Liver (tissue), 9 donors: ENCODE results near the gene UBE2V1. TPM values are rescaled to one million over a fixed set of nuclear protein-coding genes. Genes with fewer than 3 reads are reported as not detected.

Experiments used
- DNase-seq: peaks from one replicate; pipeline ENCODE4 v3.0.0-alpha.2; 2017; ENCODE audit warnings: low spot score
- H3K27ac ChIP-seq, 2 donors: one replicate each; pipeline ENCODE4 v1.7.0; 2013; ENCODE audit warnings: inconsistent platforms in 2 of 2, low read length in 2 of 2, control low read depth in 1 of 2, low read depth in 1 of 2, mild to moderate bottlenecking in 1 of 2
- H3K27me3 ChIP-seq, 4 donors: one replicate each; pipeline versions ENCODE4 v1.6.1 to v1.7.0; 2013; ENCODE audit warnings: low read length in 3 of 4, inconsistent platforms in 1 of 4, mild to moderate bottlenecking in 1 of 4, moderate library complexity in 1 of 4; ENCODE audit not compliant: control insufficient read depth in 4 of 4, insufficient read depth in 4 of 4
- H3K36me3 ChIP-seq, 4 donors: one replicate each; pipeline versions ENCODE4 v1.6.1 to v1.7.0; 2013; ENCODE audit warnings: low read length in 3 of 4, mild to moderate bottlenecking in 3 of 4, low read depth in 1 of 4, moderate library complexity in 1 of 4; ENCODE audit not compliant: control insufficient read depth in 4 of 4, insufficient read depth in 3 of 4
- H3K4me1 ChIP-seq, 4 donors: one replicate each; pipeline versions ENCODE4 v1.6.1 to v1.7.0; 2013; ENCODE audit warnings: low read length in 3 of 4, mild to moderate bottlenecking in 3 of 4, moderate library complexity in 1 of 4; ENCODE audit not compliant: control insufficient read depth in 4 of 4, insufficient read depth in 4 of 4
- H3K4me3 ChIP-seq, 3 donors: one replicate each; pipeline versions ENCODE4 v1.6.1 to v1.7.0; 2013; ENCODE audit warnings: low read length in 3 of 3, control low read depth in 1 of 3, low read depth in 1 of 3, mild to moderate bottlenecking in 1 of 3
- H3K9ac ChIP-seq, 2 donors: one replicate each; pipeline ENCODE4 v1.7.0; 2013; ENCODE audit warnings: low read length in 2 of 2, mild to moderate bottlenecking in 2 of 2, moderate library complexity in 2 of 2, control low read depth in 1 of 2, low read depth in 1 of 2
- H3K9me3 ChIP-seq, 4 donors: one replicate each; pipeline versions ENCODE4 v1.6.1 to v1.7.0; 2013; ENCODE audit warnings: low read length in 3 of 4; ENCODE audit not compliant: control insufficient read depth in 4 of 4
- EGR1 ChIP-seq, 2 donors: IDR thresholded peaks; 2 replicates each; pipeline ENCODE4 v1.6.1; 2016 to 2018; ENCODE audit warnings: antibody characterized with exemption in 2 of 2, low read depth in 2 of 2
- FOXA1 ChIP-seq: IDR thresholded peaks from 2 replicates; pipeline ENCODE4 v1.6.1; 2016; ENCODE audit warnings: antibody characterized with exemption
- FOXA2 ChIP-seq: IDR thresholded peaks from 2 replicates; pipeline ENCODE4 v1.6.1; 2016; ENCODE audit warnings: antibody characterized with exemption
- GABPA ChIP-seq, 2 donors: IDR thresholded peaks in 1 of 2; conservative IDR thresholded peaks in 1 of 2; 2 replicates each; pipeline ENCODE4 v1.6.1; 2016; ENCODE audit warnings: antibody characterized with exemption in 2 of 2, mild to moderate bottlenecking in 1 of 2, moderate library complexity in 1 of 2
- HNF4A ChIP-seq, 2 donors: conservative IDR thresholded peaks; 2 replicates each; pipeline ENCODE4 v1.6.1; 2016; ENCODE audit warnings: antibody characterized with exemption in 2 of 2, mild to moderate bottlenecking in 2 of 2
- HNF4G ChIP-seq: IDR thresholded peaks from 2 replicates; pipeline ENCODE4 v1.6.1; 2016; ENCODE audit warnings: antibody characterized with exemption
- JUND ChIP-seq, 2 donors: IDR thresholded peaks; 2 replicates each; pipeline ENCODE4 v1.6.1; 2016; ENCODE audit warnings: antibody characterized with exemption in 2 of 2
- NR2F2 ChIP-seq: IDR thresholded peaks from 2 replicates; pipeline ENCODE4 v1.6.1; 2016; ENCODE audit warnings: antibody characterized with exemption
- RAD21 ChIP-seq, 2 donors: IDR thresholded peaks; 2 replicates each; pipeline ENCODE4 v1.6.1; 2016; ENCODE audit warnings: antibody characterized with exemption in 2 of 2, mild to moderate bottlenecking in 2 of 2
- RXRA ChIP-seq, 2 donors: IDR thresholded peaks; 2 replicates each; pipeline ENCODE4 v1.6.1; 2017 to 2018; ENCODE audit warnings: antibody characterized with exemption in 2 of 2, mild to moderate bottlenecking in 1 of 2
- SP1 ChIP-seq: IDR thresholded peaks from 2 replicates; pipeline ENCODE4 v1.6.1; 2018; ENCODE audit warnings: antibody characterized with exemption, mild to moderate bottlenecking
- TAF1 ChIP-seq: conservative IDR thresholded peaks from 2 replicates; pipeline ENCODE4 v1.6.1; 2016; ENCODE audit warnings: antibody characterized with exemption, mild to moderate bottlenecking
- WGBS: extraction: QIAGEN DNeasy Blood & Tissue Kit; methylation state at CpG from one replicate; pipeline ENCODE4 v1.1.7; 2013; 5-methylcytosine and 5-hydroxymethylcytosine counted together
- polyA plus RNA-seq, 2 donors: library from polyadenylated mRNA; stranded (reverse) in 1 of 2; unstranded in 1 of 2; fragments of 200-250 nt in 1 of 2; fragments of >200 nt in 1 of 2; fragmentation: Nextera tagmentation in 1 of 2; extraction: Ambion mirVana in 1 of 2; gene quantifications; one replicate each; pipeline versions ENCODE4 v1.2.1 to v1.2.3, GENCODE V29; 2013 to 2015
- total RNA-seq, 2 donors: library from RNA; depleted of rRNA; stranded (reverse); fragments of >200 nt; gene quantifications; one replicate each; pipeline ENCODE4 v1.2.3, GENCODE V29; 2014
- TF ChIP-seq, protein P1 (sequence below): IDR thresholded peaks from 2 replicates; pipeline ENCODE4 v1.6.1; 2016; ENCODE audit warnings: antibody characterized with exemption, mild to moderate bottlenecking
- TF ChIP-seq, protein P2 (sequence below): IDR thresholded peaks from 2 replicates; pipeline ENCODE4 v1.6.1; 2016; ENCODE audit warnings: antibody characterized with exemption
- TF ChIP-seq, protein P3 (sequence below): fragments of 150-350 bp; IDR thresholded peaks from 2 replicates; pipeline ENCODE4 v1.5.1; 2017; ENCODE audit warnings: improper control_type of control experiment, low read depth, low read length; ENCODE audit not compliant: missing input control
- TF ChIP-seq, protein P4 (sequence below): IDR thresholded peaks from 2 replicates; pipeline ENCODE4 v1.6.1; 2016; ENCODE audit warnings: antibody characterized with exemption
- donor health status: healthy.
- donor health status: healthy.
- donor health status: healthy.
- donor health status: healthy.
- donor health status: healthy.

UBE2V1 gene
- total and polyA plus RNA-seq, 4 donors = 27.9 to 53.0 (median 34.2) TPM

DNA sequence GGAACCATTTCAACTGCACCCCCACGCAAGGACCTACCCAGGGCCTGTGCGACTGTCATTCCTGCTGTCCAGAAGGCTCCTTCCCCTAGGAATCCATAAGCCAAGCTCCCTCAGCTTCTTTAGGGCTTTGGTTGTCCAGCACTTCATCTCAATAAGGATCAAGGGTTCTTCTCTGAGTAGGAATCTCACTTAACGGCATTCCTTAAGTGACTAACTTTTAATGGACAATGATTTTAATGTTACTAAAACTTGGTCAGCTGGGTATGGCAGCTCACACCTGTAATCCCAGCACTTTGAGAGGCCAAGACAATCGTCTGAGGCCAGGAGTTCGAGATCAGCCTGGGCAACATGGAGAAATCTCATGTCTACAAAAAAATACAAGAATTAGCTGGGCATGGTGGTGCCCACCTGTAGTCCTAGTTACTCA, 13.4 kb downstream of the UBE2V1 start:
- Histone ChIP-seq H3K27me3 (no peaks in the 10 kb centered on the region), H3K9me3 (no peaks in the 10 kb centered on the region), H3K36me3 (peaks cover 5 to 19% (median 11%) of the 10 kb centered on the region in 4 donors), H3K27ac (no peak overlapping the region), H3K4me3 (no peak overlapping the region), H3K9ac (no peak overlapping the region), H3K4me1 (peaks cover 4 to 15% (median 7%) of the 10 kb centered on the region in 4 donors)
- DNase-seq = no peak
- TF ChIP-seq RAD21 (IDR thresholded peaks at IDR 0.05) (no peak), JUND (IDR thresholded peaks at IDR 0.05) (no peak), HNF4G (no peak), HNF4A (conservative IDR thresholded peaks at IDR 0.05) (no peak), RXRA (IDR thresholded peaks at IDR 0.05) (no peak), TAF1 (no peak)
- TF ChIP-seq, protein P1, sequence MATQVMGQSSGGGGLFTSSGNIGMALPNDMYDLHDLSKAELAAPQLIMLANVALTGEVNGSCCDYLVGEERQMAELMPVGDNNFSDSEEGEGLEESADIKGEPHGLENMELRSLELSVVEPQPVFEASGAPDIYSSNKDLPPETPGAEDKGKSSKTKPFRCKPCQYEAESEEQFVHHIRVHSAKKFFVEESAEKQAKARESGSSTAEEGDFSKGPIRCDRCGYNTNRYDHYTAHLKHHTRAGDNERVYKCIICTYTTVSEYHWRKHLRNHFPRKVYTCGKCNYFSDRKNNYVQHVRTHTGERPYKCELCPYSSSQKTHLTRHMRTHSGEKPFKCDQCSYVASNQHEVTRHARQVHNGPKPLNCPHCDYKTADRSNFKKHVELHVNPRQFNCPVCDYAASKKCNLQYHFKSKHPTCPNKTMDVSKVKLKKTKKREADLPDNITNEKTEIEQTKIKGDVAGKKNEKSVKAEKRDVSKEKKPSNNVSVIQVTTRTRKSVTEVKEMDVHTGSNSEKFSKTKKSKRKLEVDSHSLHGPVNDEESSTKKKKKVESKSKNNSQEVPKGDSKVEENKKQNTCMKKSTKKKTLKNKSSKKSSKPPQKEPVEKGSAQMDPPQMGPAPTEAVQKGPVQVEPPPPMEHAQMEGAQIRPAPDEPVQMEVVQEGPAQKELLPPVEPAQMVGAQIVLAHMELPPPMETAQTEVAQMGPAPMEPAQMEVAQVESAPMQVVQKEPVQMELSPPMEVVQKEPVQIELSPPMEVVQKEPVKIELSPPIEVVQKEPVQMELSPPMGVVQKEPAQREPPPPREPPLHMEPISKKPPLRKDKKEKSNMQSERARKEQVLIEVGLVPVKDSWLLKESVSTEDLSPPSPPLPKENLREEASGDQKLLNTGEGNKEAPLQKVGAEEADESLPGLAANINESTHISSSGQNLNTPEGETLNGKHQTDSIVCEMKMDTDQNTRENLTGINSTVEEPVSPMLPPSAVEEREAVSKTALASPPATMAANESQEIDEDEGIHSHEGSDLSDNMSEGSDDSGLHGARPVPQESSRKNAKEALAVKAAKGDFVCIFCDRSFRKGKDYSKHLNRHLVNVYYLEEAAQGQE = no peak
- WGBS = 95% methylated on average over 5 of the region's 5 CpGs

DNA sequence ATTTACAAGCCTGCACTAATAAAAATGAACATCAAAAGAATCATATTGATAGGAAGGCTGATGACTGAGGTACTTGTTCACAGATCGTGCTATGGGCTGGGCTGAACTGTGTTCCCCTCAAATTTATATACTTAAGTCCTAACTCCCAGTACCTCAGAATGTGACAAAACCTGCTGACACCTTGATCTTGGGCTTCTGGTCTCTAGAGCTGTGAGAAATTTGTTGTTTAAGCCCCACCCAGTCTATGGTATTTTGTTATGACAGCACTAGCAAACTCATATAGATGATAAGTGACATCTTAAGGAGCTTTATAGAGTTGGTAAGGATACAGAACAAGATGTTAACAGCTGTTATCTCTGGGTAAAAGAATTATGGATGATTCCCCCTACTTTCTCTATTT, 13.8 kb downstream of the UBE2V1 start:
- Histone ChIP-seq H3K9ac (no peak overlapping the region), H3K4me1 (peaks cover 4 to 15% (median 7%) of the 10 kb centered on the region in 4 donors), H3K27ac (no peak overlapping the region), H3K4me3 (no peak overlapping the region), H3K27me3 (no peaks in the 10 kb centered on the region), H3K36me3 (peaks cover 5 to 22% (median 13%) of the 10 kb centered on the region in 4 donors), H3K9me3 (no peaks in the 10 kb centered on the region)
- TF ChIP-seq SP1 = no peak
- no peak for TF ChIP-seq FOXA2
- no peak for TF ChIP-seq HNF4A (conservative IDR thresholded peaks at IDR 0.05)
- TF ChIP-seq TAF1 = no peak
- TF ChIP-seq NR2F2 = no peak
- TF ChIP-seq, protein P2, sequence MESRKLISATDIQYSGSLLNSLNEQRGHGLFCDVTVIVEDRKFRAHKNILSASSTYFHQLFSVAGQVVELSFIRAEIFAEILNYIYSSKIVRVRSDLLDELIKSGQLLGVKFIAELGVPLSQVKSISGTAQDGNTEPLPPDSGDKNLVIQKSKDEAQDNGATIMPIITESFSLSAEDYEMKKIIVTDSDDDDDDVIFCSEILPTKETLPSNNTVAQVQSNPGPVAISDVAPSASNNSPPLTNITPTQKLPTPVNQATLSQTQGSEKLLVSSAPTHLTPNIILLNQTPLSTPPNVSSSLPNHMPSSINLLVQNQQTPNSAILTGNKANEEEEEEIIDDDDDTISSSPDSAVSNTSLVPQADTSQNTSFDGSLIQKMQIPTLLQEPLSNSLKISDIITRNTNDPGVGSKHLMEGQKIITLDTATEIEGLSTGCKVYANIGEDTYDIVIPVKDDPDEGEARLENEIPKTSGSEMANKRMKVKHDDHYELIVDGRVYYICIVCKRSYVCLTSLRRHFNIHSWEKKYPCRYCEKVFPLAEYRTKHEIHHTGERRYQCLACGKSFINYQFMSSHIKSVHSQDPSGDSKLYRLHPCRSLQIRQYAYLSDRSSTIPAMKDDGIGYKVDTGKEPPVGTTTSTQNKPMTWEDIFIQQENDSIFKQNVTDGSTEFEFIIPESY = no peak
- no peak for TF ChIP-seq EGR1 (IDR thresholded peaks at IDR 0.05; ENCODE audit: low read depth in 2 of 2)
- TF ChIP-seq GABPA (IDR thresholded peaks at IDR 0.05 in 1 of 2, conservative IDR thresholded peaks at IDR 0.05 in 1 of 2) = no peak
- TF ChIP-seq FOXA1 = no peak
- TF ChIP-seq, protein P3, sequence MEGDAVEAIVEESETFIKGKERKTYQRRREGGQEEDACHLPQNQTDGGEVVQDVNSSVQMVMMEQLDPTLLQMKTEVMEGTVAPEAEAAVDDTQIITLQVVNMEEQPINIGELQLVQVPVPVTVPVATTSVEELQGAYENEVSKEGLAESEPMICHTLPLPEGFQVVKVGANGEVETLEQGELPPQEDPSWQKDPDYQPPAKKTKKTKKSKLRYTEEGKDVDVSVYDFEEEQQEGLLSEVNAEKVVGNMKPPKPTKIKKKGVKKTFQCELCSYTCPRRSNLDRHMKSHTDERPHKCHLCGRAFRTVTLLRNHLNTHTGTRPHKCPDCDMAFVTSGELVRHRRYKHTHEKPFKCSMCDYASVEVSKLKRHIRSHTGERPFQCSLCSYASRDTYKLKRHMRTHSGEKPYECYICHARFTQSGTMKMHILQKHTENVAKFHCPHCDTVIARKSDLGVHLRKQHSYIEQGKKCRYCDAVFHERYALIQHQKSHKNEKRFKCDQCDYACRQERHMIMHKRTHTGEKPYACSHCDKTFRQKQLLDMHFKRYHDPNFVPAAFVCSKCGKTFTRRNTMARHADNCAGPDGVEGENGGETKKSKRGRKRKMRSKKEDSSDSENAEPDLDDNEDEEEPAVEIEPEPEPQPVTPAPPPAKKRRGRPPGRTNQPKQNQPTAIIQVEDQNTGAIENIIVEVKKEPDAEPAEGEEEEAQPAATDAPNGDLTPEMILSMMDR = no peak
- TF ChIP-seq, protein P4, sequence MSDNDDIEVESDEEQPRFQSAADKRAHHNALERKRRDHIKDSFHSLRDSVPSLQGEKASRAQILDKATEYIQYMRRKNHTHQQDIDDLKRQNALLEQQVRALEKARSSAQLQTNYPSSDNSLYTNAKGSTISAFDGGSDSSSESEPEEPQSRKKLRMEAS = no peak
- TF ChIP-seq RXRA (IDR thresholded peaks at IDR 0.05) = no peak
- 87% methylated on average over 1 of the region's 1 CpG for WGBS
- DNase-seq = no peak
